Activated CD4-positive, alpha-beta T cell treated with anti-CD3 and anti-CD28 coated beads for 36 hours (primary cell): ENCODE results near the gene FIP1L1. TPM values are rescaled to one million over a fixed set of nuclear protein-coding genes. Genes with fewer than 3 reads are reported as not detected.

ENCODE experiments used
- ATAC-seq: fragments of 200-7000 bp; cut with Tn5 transposase; one replicate; pipeline ENCODE4 v1.10.0; 2021; ENCODE audit warnings: mild to moderate bottlenecking, moderate library complexity
- CTCF ChIA-PET: fragments of 350-600 bp; sonication (Branson Sonifier 250); formaldehyde crosslinking; loops from one replicate; lab custom pipeline; 2021; ENCODE audit warnings: antibody characterized with exemption; lab: Charles Lee
- POLR2A ChIA-PET: fragments of 350-600 bp; sonication (Branson Sonifier 250); formaldehyde crosslinking; loops from one replicate; lab custom pipeline; 2021; ENCODE audit warnings: antibody characterized with exemption, inconsistent platforms; lab: Charles Lee
- DNase-seq: peaks from one replicate; pipeline ENCODE4 v3.0.0-alpha.2; 2020
- H3K27ac Mint-ChIP-seq: one replicate; pipeline ENCODE4 v1.8.0; 2021; ENCODE audit warnings: mixed read lengths
- H3K27me3 Mint-ChIP-seq: one replicate; pipeline ENCODE4 v1.8.0; 2021; ENCODE audit warnings: mixed read lengths
- H3K36me3 Mint-ChIP-seq: one replicate; pipeline ENCODE4 v1.8.0; 2021; ENCODE audit warnings: low read depth, mixed read lengths
- H3K4me1 Mint-ChIP-seq: one replicate; pipeline ENCODE4 v1.8.0; 2021; ENCODE audit warnings: mixed read lengths
- H3K4me3 Mint-ChIP-seq: one replicate; pipeline ENCODE4 v1.8.0; 2021; ENCODE audit warnings: mild to moderate bottlenecking, moderate library complexity, mixed read lengths
- H3K9me3 Mint-ChIP-seq: one replicate; pipeline ENCODE4 v1.8.0; 2021; ENCODE audit warnings: low read depth, mixed read lengths
- intact Hi-C, 2 experiments: fragments of 100-400 bp; cut with DNase I in 1 of 2; cut with micrococcal nuclease in 1 of 2; formaldehyde crosslinking; loops; one replicate each; pipeline versions ENCODE4 v1.14.2 to v1.15.1; 2022 to 2024; cut with DNase I, micrococcal nuclease
- total RNA-seq, 2 experiments: library from RNA; stranded (reverse); gene quantifications; one replicate each; pipeline ENCODE4 v1.2.3, GENCODE V29; 2021

FIP1L1 gene
- total RNA-seq, 2 experiments from 2014 or later = 72.3 to 96.3 TPM

DNA sequence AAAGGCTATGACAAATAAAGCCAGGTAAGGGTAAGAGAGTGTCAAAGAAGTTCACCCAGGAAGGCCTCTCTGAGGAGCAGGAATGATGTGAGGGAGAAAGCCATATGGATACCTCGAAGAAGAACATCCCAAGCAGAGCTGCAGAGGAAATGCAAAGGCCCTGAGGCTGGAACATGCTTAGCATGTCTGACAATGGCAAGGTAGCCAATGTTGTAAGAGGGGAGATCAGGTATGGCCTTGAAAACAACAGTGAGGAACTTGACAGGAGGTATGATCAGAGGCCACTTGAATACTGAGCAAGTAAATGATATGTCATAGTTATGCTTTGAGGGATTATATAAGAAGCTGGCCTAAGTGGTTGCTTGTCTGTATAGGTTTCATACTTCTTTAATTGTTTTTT is 15.3 kb upstream of the FIP1L1 start:
- peak overlapping the region; percentile 57 for H3K27ac Mint-ChIP-seq
- POLR2A ChIA-PET = interaction anchor here (0.6 kb wide), 1 partner anchor 56 kb away, joined by 4 read pairs; no protein-coding TSS in a partner anchor
- peaks cover 22% of the 10 kb centered on the region for H3K36me3 Mint-ChIP-seq
- H3K4me3 Mint-ChIP-seq = peak overlapping the region; percentile 58
- CTCF ChIA-PET = no interaction called here
- H3K27me3 Mint-ChIP-seq = no peaks in the 10 kb centered on the region
- no peaks in the 10 kb centered on the region for H3K9me3 Mint-ChIP-seq
- peaks cover 61% of the 10 kb centered on the region for H3K4me1 Mint-ChIP-seq
- ATAC-seq (no peak), DNase-seq (no peak)
- intact Hi-C loops = loop anchor here in 1 of 2 experiments (10.0 kb wide), 1 partner anchor 647 kb away; no protein-coding TSS in a partner anchor

GRCh38 chr4:53364624-53365023 is 12.8 kb upstream of the FIP1L1 start:
- intact Hi-C loops = loop anchor here (5.0 to 10.0 kb wide), 5 partner anchors 232 to 650 kb away; no protein-coding TSS in a partner anchor
- Mint-ChIP-seq H3K9me3 (no peaks in the 10 kb centered on the region), H3K27me3 (no peaks in the 10 kb centered on the region), H3K4me1 (peaks cover 56% of the 10 kb centered on the region), H3K36me3 (peaks cover 14% of the 10 kb centered on the region), H3K27ac (no peak overlapping the region), H3K4me3 (peak overlapping the region; percentile 95)
- no peak for DNase-seq
- ChIA-PET POLR2A (interaction anchor here (0.6 kb wide), 1 partner anchor 695 kb away, joined by 3 read pairs; no protein-coding TSS in a partner anchor), CTCF (interaction anchor here (1.5 kb wide), 1 partner anchor 15 kb away, joined by 5 read pairs; no protein-coding TSS in a partner anchor)
- no peak for ATAC-seq

DNA sequence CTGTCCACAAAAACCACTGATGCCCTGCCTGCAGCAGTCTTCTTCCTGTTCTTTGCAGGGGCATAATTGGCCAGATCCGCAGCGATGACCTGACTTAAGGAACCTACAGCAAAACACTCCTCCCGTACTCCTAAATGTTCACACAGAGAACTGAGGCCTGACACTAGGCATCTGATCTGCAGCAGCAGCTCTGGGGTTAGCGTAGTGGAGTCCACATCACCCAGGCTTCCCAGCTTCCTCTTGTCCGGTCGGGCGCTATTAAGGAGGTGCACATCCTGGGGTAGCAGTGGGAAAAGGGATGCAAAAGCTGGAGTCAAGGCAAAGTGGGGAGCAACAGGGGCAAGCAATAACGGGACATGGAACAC is 12.3 kb upstream of the FIP1L1 start:
- H3K4me1 Mint-ChIP-seq = peaks cover 52% of the 10 kb centered on the region
- DNase-seq (peak; percentile 21), ATAC-seq (no peak)
- ChIA-PET CTCF (interaction anchor here (1.5 kb wide), 1 partner anchor 15 kb away, joined by 5 read pairs; no protein-coding TSS in a partner anchor), POLR2A (interaction anchor here (1.2 kb wide), 1 partner anchor 12 kb away, joined by 3 read pairs; the partner anchor contains the start of gene FIP1L1)
- intact Hi-C loops = loop anchor here (5.0 to 10.0 kb wide), 5 partner anchors 233 to 650 kb away; no protein-coding TSS in a partner anchor
- peak overlapping the region; percentile 95 for H3K27ac Mint-ChIP-seq
- H3K27me3 Mint-ChIP-seq = peaks cover 4% of the 10 kb centered on the region
- H3K36me3 Mint-ChIP-seq = peaks cover 14% of the 10 kb centered on the region
- H3K4me3 Mint-ChIP-seq = peak overlapping the region; percentile 95
- no peaks in the 10 kb centered on the region for H3K9me3 Mint-ChIP-seq

- DNase-seq (peak; percentile 98), ATAC-seq (peak; percentile 98)
- ChIA-PET CTCF (interaction anchor here (1.4 to 1.5 kb wide), 2 partner anchors 11 to 14 kb away, joined by 3 to 5 read pairs; no protein-coding TSS in a partner anchor), POLR2A (interaction anchor here (0.6 to 1.2 kb wide), 2 partner anchors 11 to 697 kb away, joined by 3 read pairs; partner anchors contain the start of gene FIP1L1)
- H3K4me1 Mint-ChIP-seq = peaks cover 47% of the 10 kb centered on the region
- intact Hi-C loops = loop anchor here (1.0 to 10.0 kb wide), 7 partner anchors 12 to 653 kb away; partner anchors contain the start of gene FIP1L1 (in 2 of the 2)
- peaks cover 5% of the 10 kb centered on the region for H3K27me3 Mint-ChIP-seq
- H3K9me3 Mint-ChIP-seq = no peaks in the 10 kb centered on the region
- H3K27ac Mint-ChIP-seq = peak within 1 kb of the TSS; percentile 95
- H3K4me3 Mint-ChIP-seq = peak within 1 kb of the TSS; percentile 95
- H3K36me3 Mint-ChIP-seq = peaks cover 11% of the 10 kb centered on the region
Measured at GRCh38 chr4:53365486-53366300, 11.7 kb upstream of the FIP1L1 start, which contains the start of gene SCFD2. SCFD2 (minus strand) TSS chr4:53366061.

DNA sequence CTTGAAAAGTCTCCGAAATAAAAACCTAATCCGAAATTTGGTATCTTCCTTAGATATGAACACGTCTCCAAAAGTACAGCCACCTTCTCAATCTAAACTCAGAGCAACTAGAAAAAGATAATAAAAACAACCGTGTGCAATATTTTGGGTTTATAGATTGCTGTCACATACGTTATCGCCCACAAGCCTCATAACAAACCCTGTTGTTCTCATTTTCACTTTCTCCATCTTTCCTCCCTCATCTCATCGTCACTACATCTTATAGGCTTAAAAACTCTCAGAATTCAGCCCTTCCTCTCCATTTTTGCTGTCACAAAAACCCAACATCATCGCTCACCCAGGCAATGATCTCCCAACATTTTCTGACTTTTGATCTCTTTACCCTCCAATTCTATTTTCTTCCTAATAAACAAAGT is 11.1 kb upstream of the FIP1L1 start:
- Mint-ChIP-seq H3K27ac (peak overlapping the region; percentile 95), H3K4me3 (peak overlapping the region; percentile 95), H3K9me3 (no peaks in the 10 kb centered on the region), H3K27me3 (peaks cover 9% of the 10 kb centered on the region), H3K4me1 (peaks cover 40% of the 10 kb centered on the region), H3K36me3 (peaks cover 8% of the 10 kb centered on the region)
- POLR2A ChIA-PET = interaction anchor here (0.6 to 1.2 kb wide), 2 partner anchors 11 to 697 kb away, joined by 3 read pairs; partner anchors contain the start of gene FIP1L1
- no peak for DNase-seq
- intact Hi-C loops = loop anchor here (1.0 to 10.0 kb wide), 7 partner anchors 11 to 654 kb away; partner anchors contain the start of gene FIP1L1 (in 2 of the 2)
- CTCF ChIA-PET = interaction anchor here (1.4 to 1.5 kb wide), 2 partner anchors 12 to 14 kb away, joined by 3 to 5 read pairs; no protein-coding TSS in a partner anchor
- peak; percentile 49 for ATAC-seq

DNA sequence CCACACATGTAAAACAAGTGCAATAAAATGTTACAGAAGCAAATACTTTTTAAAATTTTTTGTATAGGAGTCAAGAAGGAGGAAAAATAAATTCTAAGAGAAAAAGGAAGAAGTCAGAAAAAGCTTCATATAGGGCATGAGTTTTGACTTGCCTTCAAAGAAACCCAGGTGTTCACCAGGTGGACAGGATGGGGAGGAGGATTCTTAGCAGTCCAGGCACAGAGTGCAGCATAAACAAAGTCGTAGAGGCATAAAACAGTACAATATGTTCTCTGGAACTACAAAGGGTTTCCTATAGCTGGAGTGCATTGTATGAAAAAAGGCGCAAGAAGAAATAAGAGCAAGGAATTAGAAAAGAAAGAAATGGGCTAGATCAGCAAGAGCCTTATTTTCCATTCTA is 9.7 kb upstream of the FIP1L1 start:
- H3K9me3 Mint-ChIP-seq = no peaks in the 10 kb centered on the region
- peaks cover 1% of the 10 kb centered on the region for H3K36me3 Mint-ChIP-seq
- ChIA-PET POLR2A (no interaction called here), CTCF (no interaction called here)
- ATAC-seq (no peak), DNase-seq (no peak)
- peaks cover 28% of the 10 kb centered on the region for H3K4me1 Mint-ChIP-seq
- no peak overlapping the region for H3K4me3 Mint-ChIP-seq
- H3K27ac Mint-ChIP-seq = no peak overlapping the region
- peaks cover 10% of the 10 kb centered on the region for H3K27me3 Mint-ChIP-seq
- intact Hi-C loops = loop anchor here (5.0 to 10.0 kb wide), 5 partner anchors 235 to 653 kb away; no protein-coding TSS in a partner anchor

DNA sequence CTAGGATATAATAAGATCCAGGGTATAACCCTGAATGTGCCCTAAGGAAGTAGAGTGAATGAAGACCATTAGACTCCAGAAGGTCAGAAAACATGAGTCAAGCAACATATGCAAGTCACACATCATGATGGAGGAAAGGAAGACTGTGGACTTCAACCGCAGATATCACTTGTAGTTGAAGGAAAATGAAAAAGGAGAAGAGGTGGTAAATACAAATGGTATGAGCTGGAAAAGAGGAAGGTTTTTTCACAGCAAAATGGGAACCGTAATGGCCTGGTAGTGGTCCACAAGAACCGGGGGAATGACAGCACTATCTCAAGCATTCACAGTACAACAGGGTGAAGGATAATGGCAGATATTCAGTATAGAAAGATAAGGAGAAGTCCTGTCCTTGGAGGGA is 6.4 kb upstream of the FIP1L1 start:
- Mint-ChIP-seq H3K4me3 (no peak overlapping the region), H3K9me3 (no peaks in the 10 kb centered on the region), H3K27ac (no peak overlapping the region), H3K36me3 (no peaks in the 10 kb centered on the region), H3K4me1 (peaks cover 14% of the 10 kb centered on the region), H3K27me3 (peaks cover 10% of the 10 kb centered on the region)
- intact Hi-C loops = no loop called here
- ATAC-seq = no peak
- ChIA-PET CTCF (interaction anchor here (0.7 kb wide), 2 partner anchors 10 to 1334 kb away, joined by 3 to 4 read pairs; no protein-coding TSS in a partner anchor), POLR2A (no interaction called here)
- DNase-seq = no peak

DNA sequence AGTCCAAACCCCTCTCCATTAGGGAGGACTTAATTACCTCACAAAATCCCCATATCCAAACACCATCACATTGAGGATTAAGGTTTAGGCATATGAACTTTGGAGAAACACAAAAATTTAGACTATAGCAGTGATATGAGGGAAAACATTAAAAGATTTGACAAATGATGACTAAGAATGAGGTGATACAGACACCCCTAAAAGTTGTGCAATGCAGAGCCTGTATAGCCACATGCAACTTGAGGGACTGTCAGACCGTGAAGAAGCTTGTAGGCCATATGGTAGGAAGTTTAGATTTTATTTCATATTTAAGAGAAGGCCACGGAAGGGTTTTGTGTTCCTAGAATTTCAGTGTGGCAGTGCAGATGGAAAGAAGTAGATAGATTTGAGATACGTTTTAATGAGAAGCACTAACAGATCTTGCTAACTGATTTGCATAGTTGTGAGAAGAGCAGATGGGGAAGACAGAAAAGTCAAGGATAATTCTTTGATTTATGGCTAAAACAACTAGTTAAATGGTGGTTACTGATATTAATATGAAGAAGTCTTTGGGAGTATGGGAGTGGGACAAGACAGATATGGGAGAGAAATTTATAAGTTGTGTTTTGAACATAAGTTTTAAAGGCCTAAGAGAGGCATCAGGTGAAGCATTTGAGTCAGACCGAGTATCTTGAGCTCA is 5.5 kb upstream of the FIP1L1 start:
- H3K4me1 Mint-ChIP-seq = peaks cover 8% of the 10 kb centered on the region
- ChIA-PET POLR2A (no interaction called here), CTCF (interaction anchor here (0.6 to 0.7 kb wide), 2 partner anchors 9 to 1287 kb away, joined by 3 to 4 read pairs; no protein-coding TSS in a partner anchor)
- H3K4me3 Mint-ChIP-seq = no peak overlapping the region
- intact Hi-C loops = no loop called here
- H3K36me3 Mint-ChIP-seq = no peaks in the 10 kb centered on the region
- no peak overlapping the region for H3K27ac Mint-ChIP-seq
- peaks cover 10% of the 10 kb centered on the region for H3K27me3 Mint-ChIP-seq
- DNase-seq (no peak), ATAC-seq (no peak)
- no peaks in the 10 kb centered on the region for H3K9me3 Mint-ChIP-seq

DNA sequence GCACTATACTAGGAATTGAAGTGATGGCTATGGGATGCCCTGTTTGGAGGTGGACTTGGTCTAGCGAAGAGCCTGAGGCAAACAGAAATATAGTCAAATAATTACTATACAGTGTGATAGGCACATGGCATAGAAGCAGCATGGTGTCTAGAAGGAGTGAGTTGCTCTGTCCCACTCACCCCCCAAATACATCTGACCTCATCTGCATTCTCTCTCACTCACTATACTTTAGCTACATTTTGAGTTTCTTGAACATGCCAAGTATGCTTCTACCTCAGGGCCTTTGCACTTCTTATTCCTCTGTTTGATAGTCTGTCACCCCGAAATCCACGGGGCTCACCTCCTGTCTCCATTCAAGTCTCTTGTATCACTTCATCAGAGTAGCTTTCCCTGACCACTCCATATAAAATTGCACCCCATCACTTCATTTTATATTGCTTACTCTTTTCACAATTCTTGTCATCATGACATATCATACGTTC is 2.6 kb upstream of the FIP1L1 start:
- Mint-ChIP-seq H3K27ac (no peak overlapping the region), H3K36me3 (peaks cover 6% of the 10 kb centered on the region), H3K9me3 (no peaks in the 10 kb centered on the region), H3K4me1 (peaks cover 20% of the 10 kb centered on the region), H3K4me3 (no peak overlapping the region), H3K27me3 (peaks cover 9% of the 10 kb centered on the region)
- CTCF ChIA-PET = no interaction called here
- POLR2A ChIA-PET = no interaction called here
- no peak for DNase-seq
- intact Hi-C loops = loop anchor here (5.0 kb wide), 3 partner anchors 178 to 1533 kb away; partner anchors contain the start of genes CHIC2 (in 1 of the 2) and DCUN1D4 (in 1 of the 2)
- ATAC-seq = no peak

DNA sequence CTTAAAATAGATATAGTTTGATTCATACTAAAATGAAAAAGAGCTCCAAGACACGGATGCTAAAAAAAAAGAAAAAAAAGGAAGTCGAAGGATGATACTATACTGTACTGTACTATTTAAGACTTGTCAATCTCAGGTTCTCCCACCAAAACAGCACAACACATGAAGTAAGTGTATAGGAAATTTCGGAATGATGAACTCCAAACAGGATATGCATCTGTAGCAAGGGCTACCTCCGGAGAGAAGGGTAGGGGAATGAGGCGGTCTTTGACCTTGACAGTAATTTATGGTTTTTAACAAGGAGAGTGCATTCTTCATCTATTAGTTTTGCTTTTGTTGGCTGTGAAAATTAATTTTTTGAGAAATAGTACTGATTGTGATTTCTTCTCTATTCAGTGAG is 541 bp upstream of the FIP1L1 start:
- Mint-ChIP-seq H3K9me3 (no peaks in the 10 kb centered on the region), H3K36me3 (peaks cover 12% of the 10 kb centered on the region), H3K4me1 (peaks cover 29% of the 10 kb centered on the region), H3K27me3 (no peaks in the 10 kb centered on the region), H3K4me3 (peak overlapping the region; percentile 99), H3K27ac (peak overlapping the region; percentile 97)
- POLR2A ChIA-PET = interaction anchor here (1.0 kb wide), 1 partner anchor 11 kb away, joined by 3 read pairs; the partner anchor contains the start of gene SCFD2
- CTCF ChIA-PET = interaction anchor here (0.7 to 1.1 kb wide), 3 partner anchors 15 to 24 kb away, joined by 3 read pairs; no protein-coding TSS in a partner anchor
- DNase-seq (no peak), ATAC-seq (peak; percentile 1)
- intact Hi-C loops = loop anchor here (1.0 to 5.0 kb wide), 5 partner anchors 11 to 1535 kb away; partner anchors contain the start of genes CHIC2 (in 2 of the 2), SCFD2 (in 2 of the 2) and DCUN1D4 (in 1 of the 2)
